ENCODE measurements around the gene RIMS3. TPM values are rescaled to one million over a fixed set of nuclear protein-coding genes. Genes with fewer than 3 reads are reported as not detected.

The RIMS3 gene
- total RNA-seq, 1 experiment from 2014 or later: 9.0 TPM

GRCh38 chr1:40595623-40596022, 69.9 kb downstream of the RIMS3 start:
- Histone ChIP-seq H3K9me2 (ENCODE audit: insufficient read depth) (no peaks in the 10 kb centered on the region), H3K9me3 (ENCODE audit: control insufficient read depth in 1 of 2, insufficient read depth in 1 of 2, low read depth in 1 of 2, low read length in 2 of 2) (no peaks in the 10 kb centered on the region), H3K4me3 (replicated peaks in 1 of 2; ENCODE audit: low read depth in 1 of 2, low read length in 2 of 2) (no peak overlapping the region), H3K27me3 (ENCODE audit: insufficient read depth, low read length) (no peaks in the 10 kb centered on the region), H3K79me2 (ENCODE audit: insufficient read depth, low read length) (no peaks in the 10 kb centered on the region), H3K4me1 (ENCODE audit: control insufficient read depth in 1 of 2, insufficient read depth in 2 of 2, low read length in 2 of 2) (peaks cover 0 to 3% of the 10 kb centered on the region in 2 experiments; a peak in 1 of 4 replicates), H3K9ac (ENCODE audit: low read length) (no peak overlapping the region), H3K36me3 (ENCODE audit: control insufficient read depth in 1 of 2, insufficient read depth in 2 of 2, low read length in 2 of 2) (no peaks in the 10 kb centered on the region), H4K20me1 (ENCODE audit: insufficient read depth) (no peaks in the 10 kb centered on the region), H3K4me2 (ENCODE audit: low read length) (no peak overlapping the region), H3K27ac (ENCODE audit: low read depth, low read length) (no peak overlapping the region), H2AFZ (ENCODE audit: low read depth, low read length, poor library complexity, severe bottlenecking) (no peak overlapping the region)
- CTCF ChIA-PET: interaction anchor here (1.0 kb wide), 1 partner anchor 63 kb away, joined by 3 read pairs; no protein-coding TSS in a partner anchor
- intact Hi-C loops (cut with micrococcal nuclease): no loop called here
- POLR2A ChIA-PET: no interaction called here
- no TSS peak for BruUV-seq (replicated peaks)
- no peak for TF ChIP-seq TCF7L2 (IDR thresholded peaks at IDR 0.05; ENCODE audit: borderline replicate concordance, extremely low read depth, insufficient read depth, insufficient read length)
- TF ChIP-seq MAX (IDR thresholded peaks at IDR 0.05): no peak
- TF ChIP-seq SP1 (IDR thresholded peaks at IDR 0.05; ENCODE audit: low read depth): no peak
- ATAC-seq (no peak), DNase-seq (ENCODE audit: low read depth, low spot score) (no peak)
- RAD21 ChIA-PET (ENCODE audit: low non-redundant PET in 1 of 2, low total read pairs in 2 of 2, uncharacterized antibody in 2 of 2, unreplicated experiment in 2 of 2): no interaction called here

- BruUV-seq (replicated peaks): no TSS peak
- Histone ChIP-seq H2AFZ (ENCODE audit: low read depth, low read length, poor library complexity, severe bottlenecking) (no peak overlapping the region), H4K20me1 (ENCODE audit: insufficient read depth) (no peaks in the 10 kb centered on the region), H3K9ac (ENCODE audit: low read length) (no peak overlapping the region), H3K36me3 (ENCODE audit: control insufficient read depth in 1 of 2, insufficient read depth in 2 of 2, low read length in 2 of 2) (no peaks in the 10 kb centered on the region), H3K79me2 (ENCODE audit: insufficient read depth, low read length) (no peaks in the 10 kb centered on the region), H3K4me1 (ENCODE audit: control insufficient read depth in 1 of 2, insufficient read depth in 2 of 2, low read length in 2 of 2) (peaks cover 0 to 8% of the 10 kb centered on the region in 2 experiments; a peak in 2 of 4 replicates), H3K9me3 (ENCODE audit: control insufficient read depth in 1 of 2, insufficient read depth in 1 of 2, low read depth in 1 of 2, low read length in 2 of 2) (no peaks in the 10 kb centered on the region), H3K4me3 (replicated peaks in 1 of 2; ENCODE audit: low read depth in 1 of 2, low read length in 2 of 2) (no peak overlapping the region), H3K9me2 (ENCODE audit: insufficient read depth) (no peaks in the 10 kb centered on the region), H3K27me3 (ENCODE audit: insufficient read depth, low read length) (no peaks in the 10 kb centered on the region), H3K27ac (ENCODE audit: low read depth, low read length) (no peak overlapping the region), H3K4me2 (ENCODE audit: low read length) (no peak overlapping the region)
- CTCF ChIA-PET: no interaction called here
- DNase-seq (ENCODE audit: low read depth, low spot score): no peak
- no peak for ATAC-seq
- POLR2A ChIA-PET: interaction anchor here (0.7 kb wide), 1 partner anchor 63 kb away, joined by 3 read pairs; the partner anchor contains the start of gene ZNF684
- RAD21 ChIA-PET (ENCODE audit: low non-redundant PET in 1 of 2, low total read pairs in 2 of 2, uncharacterized antibody in 2 of 2, unreplicated experiment in 2 of 2): no interaction called here
- intact Hi-C loops (cut with micrococcal nuclease): no loop called here
- no peak for TF ChIP-seq EZH2phosphoT487 (IDR thresholded peaks at IDR 0.05; ENCODE audit: borderline replicate concordance)
- TF ChIP-seq ZFX (IDR thresholded peaks at IDR 0.05): no peak
- TF ChIP-seq ELF1 (IDR thresholded peaks at IDR 0.05; ENCODE audit: borderline replicate concordance, low read depth): no peak
- no peak for TF ChIP-seq EGR1 (IDR thresholded peaks at IDR 0.05; ENCODE audit: low read depth)
- no peak for TF ChIP-seq MAX (IDR thresholded peaks at IDR 0.05)
- no peak for TF ChIP-seq EZH2 (IDR thresholded peaks at IDR 0.05)
- no peak for TF ChIP-seq POLR2AphosphoS5 (IDR thresholded peaks at IDR 0.05; ENCODE audit: low read depth, low read length)
- TF ChIP-seq POLR2A (IDR thresholded peaks at IDR 0.05; ENCODE audit: borderline replicate concordance, extremely low read depth, insufficient read depth, insufficient read length): no peak
- no peak for TF ChIP-seq SRF (IDR thresholded peaks at IDR 0.05; ENCODE audit: low read depth)
- no peak for TF ChIP-seq SP1 (IDR thresholded peaks at IDR 0.05; ENCODE audit: low read depth)
- no peak for TF ChIP-seq FOSL1 (IDR thresholded peaks at IDR 0.05; ENCODE audit: low read depth)
- no peak for TF ChIP-seq RAD21 (IDR thresholded peaks at IDR 0.05; ENCODE audit: low read depth)
- no peak for TF ChIP-seq YY1 (IDR thresholded peaks at IDR 0.05; ENCODE audit: extremely low read depth, insufficient replicate concordance, low read depth, low read length)
- TF ChIP-seq ZBTB33 (IDR thresholded peaks at IDR 0.05; ENCODE audit: extremely low read depth, insufficient replicate concordance, low read length): no peak
- no peak for TF ChIP-seq CTCF (IDR thresholded peaks at IDR 0.05 in 2 of 3, conservative IDR thresholded peaks at IDR 0.05 in 1 of 3; ENCODE audit: borderline replicate concordance in 1 of 3, insufficient read depth in 1 of 3, low read depth in 2 of 3, low read length in 2 of 3)
- no peak for TF ChIP-seq JUND (IDR thresholded peaks at IDR 0.05)
Observed at GRCh38 chr1:40594187-40594531, 71.3 kb downstream of the RIMS3 start.

All from HCT116 (cell line).